ENCODE data around the gene POLR1A.

DNA sequence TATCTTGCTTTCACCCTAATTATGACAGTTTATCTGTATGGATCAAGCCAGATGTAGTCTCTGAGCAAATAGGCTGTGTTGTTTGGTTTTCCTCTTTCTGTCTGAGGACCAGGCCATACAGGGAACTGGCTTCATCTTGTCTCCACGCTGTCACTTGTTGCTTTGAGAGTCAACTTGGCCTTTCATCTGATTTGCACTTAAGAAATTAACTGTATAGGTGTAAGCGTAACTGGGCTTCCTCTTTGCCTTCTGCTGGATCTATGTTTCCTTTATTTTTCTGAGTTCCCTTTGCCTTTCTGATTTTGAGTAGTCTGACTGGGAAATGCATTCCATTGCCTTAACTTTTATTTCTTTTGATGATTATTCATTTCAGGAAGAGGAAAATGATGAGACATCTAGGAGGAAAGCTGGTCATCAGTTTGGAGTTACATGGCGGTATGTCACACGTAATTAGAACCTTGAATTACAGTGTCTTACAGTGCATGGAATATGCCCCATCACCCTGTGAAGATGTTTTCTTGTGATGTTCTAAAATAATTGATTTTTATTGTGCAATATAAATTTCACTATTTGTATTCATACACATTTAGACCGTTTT, 17.7 kb upstream of the POLR1A start:
- TF ChIP-seq POLR2A (IDR thresholded peaks at IDR 0.05) (no peak), POLR2AphosphoS5 (IDR thresholded peaks at IDR 0.05) (no peak)
- TF ChIP-seq, protein P1, sequence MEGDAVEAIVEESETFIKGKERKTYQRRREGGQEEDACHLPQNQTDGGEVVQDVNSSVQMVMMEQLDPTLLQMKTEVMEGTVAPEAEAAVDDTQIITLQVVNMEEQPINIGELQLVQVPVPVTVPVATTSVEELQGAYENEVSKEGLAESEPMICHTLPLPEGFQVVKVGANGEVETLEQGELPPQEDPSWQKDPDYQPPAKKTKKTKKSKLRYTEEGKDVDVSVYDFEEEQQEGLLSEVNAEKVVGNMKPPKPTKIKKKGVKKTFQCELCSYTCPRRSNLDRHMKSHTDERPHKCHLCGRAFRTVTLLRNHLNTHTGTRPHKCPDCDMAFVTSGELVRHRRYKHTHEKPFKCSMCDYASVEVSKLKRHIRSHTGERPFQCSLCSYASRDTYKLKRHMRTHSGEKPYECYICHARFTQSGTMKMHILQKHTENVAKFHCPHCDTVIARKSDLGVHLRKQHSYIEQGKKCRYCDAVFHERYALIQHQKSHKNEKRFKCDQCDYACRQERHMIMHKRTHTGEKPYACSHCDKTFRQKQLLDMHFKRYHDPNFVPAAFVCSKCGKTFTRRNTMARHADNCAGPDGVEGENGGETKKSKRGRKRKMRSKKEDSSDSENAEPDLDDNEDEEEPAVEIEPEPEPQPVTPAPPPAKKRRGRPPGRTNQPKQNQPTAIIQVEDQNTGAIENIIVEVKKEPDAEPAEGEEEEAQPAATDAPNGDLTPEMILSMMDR (IDR thresholded peaks at IDR 0.05) = no peak

All from gastroesophageal sphincter (tissue), 3 donors.